Keratinocyte (primary cell): ENCODE data around the gene TRAPPC10.

Experiments
- CTCF ChIP-seq, 3 experiments: IDR thresholded peaks in 1 of 3; conservative IDR thresholded peaks in 1 of 3; optimal IDR thresholded peaks in 1 of 3; 2 replicates in 2 of 3; 3 replicates in 1 of 3; pipeline versions ENCODE3 to v1.5.1; 2011; ENCODE audit warnings: low read length in 3 of 3, mild to moderate bottlenecking in 3 of 3, moderate library complexity in 2 of 3, control low read depth in 1 of 3, inconsistent platforms in 1 of 3; ENCODE audit not compliant: insufficient read depth in 2 of 3; ENCODE audit errors: extremely low read depth in 1 of 3
- EZH2 ChIP-seq: IDR thresholded peaks from one replicate; pipeline ENCODE4 v1.6.1; 2012; ENCODE audit warnings: inconsistent platforms, mild to moderate bottlenecking, low read length, moderate library complexity

GRCh38 chr21:44090325-44090724 lies 78.2 kb downstream of the TRAPPC10 start:
- TF ChIP-seq CTCF (optimal IDR thresholded peaks at IDR 0.05 in 1 of 3, IDR thresholded peaks at IDR 0.05 in 1 of 3, conservative IDR thresholded peaks at IDR 0.05 in 1 of 3; ENCODE audit: extremely low read depth in 1 of 3, insufficient read depth in 2 of 3, low read length in 3 of 3) (no peak), EZH2 (no peak)
